NCI-H748 treated with DMSO at 0.1 percent for 48 hours (cell line): ENCODE measurements around the gene FAM20A.
"Not testable (repeated sequence)": the region's sequence is repeated elsewhere in the genome, so short reads cannot be mapped to it uniquely, and the experiment has no call there.

ENCODE experiments used
- DNase-seq: peaks from one replicate; lab custom pipeline; 2025; lab: John Stamatoyannopoulos, UW

The FAM20A gene

DNA sequence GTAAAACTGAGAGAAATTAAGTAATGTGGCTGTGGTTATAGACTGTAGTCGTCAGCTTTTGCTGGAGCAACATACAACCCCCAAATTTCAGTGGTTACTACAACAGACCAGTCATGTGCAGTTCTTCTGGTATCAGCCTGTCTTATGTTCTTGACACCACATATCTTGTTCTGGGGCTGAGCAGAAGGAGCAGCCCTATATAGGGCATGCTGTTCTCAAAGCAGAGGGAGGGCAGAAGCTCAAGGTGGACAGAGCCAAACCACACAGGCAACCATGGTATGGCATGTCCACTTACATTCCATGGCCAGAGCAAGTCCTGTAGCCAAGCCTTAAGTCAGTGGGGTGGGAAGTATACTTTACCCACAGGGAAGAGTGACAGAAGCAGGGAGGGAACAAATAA, 81.3 kb downstream of the FAM20A start:
- DNase-seq: no peak

DNA sequence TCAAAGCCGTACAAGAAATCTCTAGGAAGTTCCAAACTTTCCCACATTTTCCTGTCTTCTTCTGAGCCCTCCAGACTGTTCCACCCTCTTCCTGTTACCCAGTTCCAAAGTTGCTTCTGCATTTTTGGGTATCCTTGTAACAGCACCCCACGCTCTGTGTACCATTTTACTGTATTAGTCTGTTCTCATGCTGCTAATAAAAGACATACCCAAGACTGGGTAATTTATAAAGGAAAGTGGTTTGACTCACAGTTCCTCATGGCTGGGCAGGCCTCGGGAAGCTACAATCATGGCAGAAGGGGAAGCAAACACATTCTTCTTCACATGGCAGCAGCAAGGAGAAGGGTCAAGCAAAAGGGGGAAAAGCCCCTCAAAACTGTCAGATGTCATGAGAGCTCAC, 82.1 kb downstream of the FAM20A start:
- not testable (repeated sequence) for DNase-seq

DNA sequence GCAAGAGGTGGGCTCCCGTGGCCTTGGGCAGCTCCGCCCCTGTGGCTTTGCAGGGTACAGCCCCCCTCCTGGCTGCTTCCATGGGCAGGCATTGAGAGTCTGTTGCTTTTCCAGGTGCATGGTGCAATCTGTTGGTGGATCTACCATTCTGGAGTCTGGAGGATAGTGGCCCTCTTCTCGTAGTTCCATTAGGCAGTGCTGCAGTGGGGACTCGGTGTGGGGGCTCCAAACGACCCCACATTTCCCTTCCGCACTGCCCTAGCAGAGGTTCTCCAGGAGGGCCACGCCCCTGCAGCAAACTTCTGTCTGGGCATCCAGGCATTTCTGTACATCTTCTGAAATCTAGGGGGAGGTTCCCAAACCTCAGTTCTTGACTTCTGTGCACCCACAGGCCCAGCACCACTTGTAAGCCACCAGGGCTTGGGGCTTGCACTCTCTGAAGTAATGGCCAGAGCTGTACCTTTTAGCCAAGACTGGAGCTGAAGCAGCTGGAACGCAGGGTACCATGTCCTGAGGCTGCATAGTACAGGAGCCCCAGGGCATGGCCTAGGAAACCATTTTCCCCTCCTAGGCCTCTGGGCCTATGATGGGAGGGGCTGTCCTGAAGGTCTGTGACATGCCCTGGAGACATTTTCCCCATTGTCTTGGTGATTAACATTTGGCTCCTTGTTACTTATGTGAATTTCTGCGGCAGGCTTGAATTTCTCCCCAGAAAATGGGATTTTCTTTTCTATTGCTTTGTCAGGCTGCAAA, 82.9 kb downstream of the FAM20A start:
- no peak for DNase-seq

DNA sequence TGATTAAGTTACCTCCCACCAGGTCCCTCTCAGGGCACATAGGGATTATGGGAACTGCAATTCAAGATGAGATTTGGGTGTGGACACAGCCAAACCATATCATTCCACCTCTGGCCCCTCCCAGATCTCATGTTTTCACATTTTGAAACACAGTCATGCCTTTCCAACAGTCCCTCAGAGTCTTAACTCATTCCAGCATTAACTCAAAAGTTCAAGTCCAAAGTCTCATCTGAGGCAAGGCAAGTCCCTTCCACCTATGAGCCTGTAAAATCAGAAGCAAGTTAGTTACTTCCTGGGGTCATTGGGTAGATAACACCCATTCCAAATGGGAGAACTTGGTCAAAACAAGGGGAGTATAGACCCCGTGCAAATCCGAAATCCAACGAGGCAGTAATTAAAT, 83.6 kb downstream of the FAM20A start:
- DNase-seq: not testable (repeated sequence)

DNA sequence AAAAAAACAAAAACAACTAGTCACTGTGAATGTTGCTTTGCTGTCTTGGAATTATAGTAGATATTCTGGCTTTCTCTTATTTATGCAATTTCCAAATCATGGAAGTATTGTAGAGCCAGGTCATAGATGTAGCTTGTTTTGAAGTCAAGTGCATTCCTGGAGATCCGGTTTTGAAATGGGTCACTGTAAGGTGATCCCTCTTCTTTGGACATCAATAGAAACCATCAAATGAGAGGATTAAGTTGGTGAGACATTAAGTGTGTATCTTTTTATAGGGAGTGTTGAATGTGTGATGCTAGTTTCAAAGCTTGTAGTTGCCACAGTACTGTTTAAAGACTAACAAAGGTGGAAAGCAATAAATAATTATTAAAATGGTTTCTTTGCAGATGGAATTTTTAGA, 84.4 kb downstream of the FAM20A start:
- DNase-seq: no peak

DNA sequence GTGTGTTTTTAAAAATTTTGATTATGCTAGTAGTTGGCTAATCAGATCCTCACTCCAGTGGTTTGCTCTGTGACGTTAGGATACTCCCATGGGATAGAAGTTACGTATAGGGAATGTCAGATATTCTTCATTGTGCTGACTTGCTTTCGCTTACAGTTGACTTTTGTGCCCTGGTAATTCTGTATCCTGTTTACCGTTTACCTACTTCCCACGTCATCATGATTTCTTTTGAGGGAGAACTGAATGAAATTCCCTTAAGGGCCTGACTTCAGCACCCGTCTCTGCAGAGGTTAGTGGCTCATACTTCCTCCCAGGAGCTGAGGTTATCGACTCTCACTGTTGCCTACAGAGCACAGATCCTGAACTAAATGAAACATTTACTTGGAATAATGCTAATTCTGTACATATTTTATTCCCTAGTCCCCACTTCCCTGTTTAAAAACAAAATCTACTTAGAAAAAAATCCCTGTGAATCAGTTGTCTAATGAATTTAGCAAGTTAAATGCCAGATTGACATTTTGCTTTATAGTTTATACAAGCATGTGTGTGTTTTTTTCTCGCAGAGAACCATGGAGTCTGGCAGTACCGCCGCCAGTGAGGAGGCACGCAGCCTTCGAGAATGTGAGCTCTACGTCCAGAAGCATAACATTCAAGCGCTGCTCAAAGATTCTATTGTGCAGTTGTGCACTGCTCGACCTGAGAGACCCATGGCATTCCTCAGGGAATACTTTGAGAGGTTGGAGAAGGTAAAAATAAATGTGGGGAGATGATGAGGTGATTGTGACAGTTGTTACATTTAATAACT, 86.1 kb downstream of the FAM20A start:
- no peak for DNase-seq

DNA sequence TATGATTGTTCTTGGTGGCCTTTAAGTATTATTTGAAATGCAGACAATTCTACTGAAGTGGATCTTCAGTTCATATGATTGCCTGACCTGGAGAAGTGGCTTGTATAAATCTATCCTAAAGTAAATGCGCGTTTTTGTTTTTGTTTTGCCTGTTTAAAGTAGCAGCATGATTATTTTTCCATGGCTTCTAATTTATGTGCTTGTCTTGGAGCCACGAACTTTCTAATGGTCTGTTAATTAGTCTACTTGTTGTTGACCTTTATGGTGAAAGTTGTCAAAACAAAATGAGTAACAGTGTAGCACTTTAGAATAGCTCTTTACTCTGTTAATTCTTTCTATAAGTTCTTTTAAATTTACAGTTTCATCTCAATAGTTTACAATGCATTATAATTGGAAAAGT, 87.2 kb downstream of the FAM20A start:
- DNase-seq: no peak

DNA sequence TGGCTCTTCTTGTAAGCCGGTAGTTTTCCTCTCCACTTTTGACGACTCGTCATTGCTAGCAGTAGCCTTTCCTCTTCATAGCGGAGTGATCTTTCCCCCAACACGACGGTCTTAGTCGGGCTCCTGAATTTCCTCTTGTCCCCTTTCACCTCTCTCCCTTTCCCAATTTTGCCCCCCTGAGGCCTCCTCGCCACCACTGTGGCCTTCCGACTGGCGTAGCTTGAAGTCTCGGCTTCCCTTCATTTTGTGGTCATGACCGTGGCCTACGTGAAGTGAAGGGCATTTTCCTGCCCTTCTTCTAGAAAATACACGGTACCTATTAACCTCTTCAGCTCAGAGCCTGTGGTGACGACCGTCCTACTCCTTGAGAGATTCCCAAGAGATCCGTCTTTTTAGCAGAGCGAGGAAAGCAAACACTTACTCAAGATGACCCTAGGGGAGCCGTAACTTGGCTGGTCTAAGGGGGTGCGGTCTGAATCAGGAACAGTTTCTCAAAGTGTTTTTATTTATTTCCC, 88.2 kb downstream of the FAM20A start:
- DNase-seq: no peak

DNA sequence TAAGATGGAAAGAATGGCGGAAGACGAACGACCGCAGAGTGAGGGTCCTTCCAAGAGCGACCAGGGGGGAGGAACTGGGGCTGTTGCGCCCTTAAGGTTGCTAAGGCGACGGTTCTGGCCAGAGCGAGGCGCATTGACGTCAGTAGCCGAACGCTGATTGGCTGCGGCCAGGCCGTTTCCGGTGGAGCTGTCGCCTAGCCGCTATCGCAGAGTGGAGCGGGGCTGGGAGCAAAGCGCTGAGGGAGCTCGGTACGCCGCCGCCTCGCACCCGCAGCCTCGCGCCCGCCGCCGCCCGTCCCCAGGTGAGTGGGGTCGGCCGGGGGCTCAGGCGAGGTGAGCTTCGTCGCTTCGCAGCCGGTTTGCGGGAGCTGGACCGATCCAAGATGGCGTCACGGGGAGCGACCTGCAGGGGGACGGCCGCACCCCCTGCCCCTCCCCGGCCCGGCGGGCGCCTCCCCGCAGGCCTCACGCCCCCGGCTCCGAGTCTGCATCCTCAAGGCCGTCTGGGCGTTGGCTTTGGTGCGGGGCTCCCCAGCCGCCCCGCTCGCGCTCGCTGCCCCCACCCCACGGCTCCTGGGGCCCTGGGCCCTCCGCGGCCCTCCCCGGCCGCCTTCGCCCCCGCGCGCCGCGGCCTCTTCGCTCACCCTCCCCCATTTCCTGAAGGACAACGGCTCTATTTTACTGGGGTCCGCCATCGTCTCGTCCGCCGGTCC, 88.8 kb downstream of the FAM20A start, which contains the start of gene PRKAR1A:
Gene PRKAR1A, plus strand, starts transcription at position 184 of the 713 bp plus-strand sequence. CDS start 2,970 bp downstream, outside the sequence.
- peak; percentile 90 for DNase-seq

DNA sequence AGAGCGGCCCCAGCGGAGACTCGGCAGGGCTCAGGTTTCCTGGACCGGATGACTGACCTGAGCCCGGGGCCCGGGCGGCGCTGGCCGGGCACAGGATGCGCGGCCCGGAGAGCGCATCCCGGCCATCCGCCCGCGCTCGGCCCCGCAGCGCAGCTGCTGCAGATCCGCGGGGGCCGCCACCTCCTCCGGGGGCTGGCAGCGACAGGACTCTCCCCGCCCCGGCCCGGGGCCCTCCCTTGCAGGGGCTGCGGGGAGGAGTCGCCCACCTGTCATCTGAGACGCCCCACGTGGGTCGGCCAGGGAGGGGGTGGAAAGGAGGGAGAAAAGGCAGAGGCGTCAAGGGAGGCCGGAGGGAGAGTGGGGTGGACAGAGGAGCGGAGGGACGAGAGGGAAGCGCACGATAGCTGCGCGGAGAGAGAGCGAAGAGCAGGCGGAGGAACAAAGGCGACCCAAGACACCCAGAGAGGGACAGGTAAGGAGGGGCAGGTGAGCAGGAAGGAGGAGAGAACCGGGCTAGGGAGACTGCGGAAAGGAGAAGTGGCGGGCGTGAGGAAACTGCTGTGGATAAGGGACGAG, 89.4 kb downstream of the FAM20A start:
- DNase-seq: peak; percentile 90

DNA sequence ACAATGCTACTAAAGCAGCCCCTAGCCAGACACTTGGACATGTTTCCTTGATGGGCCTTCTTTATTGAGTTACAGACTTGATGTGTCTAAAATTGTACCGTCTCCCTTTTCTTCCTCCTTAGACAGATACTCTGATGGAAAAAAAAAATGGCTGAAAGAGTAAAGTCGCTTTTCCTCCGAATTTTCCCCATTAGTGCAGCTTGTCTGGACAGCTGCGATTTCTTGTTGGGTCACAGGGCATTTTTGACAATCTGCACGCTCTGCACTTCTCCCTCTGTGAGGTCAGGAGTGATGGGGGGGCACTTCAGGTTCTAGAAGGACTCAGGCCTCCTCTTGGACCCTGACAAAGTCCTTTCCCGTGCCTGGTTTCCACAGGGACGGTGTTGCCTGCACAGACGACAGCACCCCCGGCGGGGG, 89.9 kb downstream of the FAM20A start:
- no peak for DNase-seq

DNA sequence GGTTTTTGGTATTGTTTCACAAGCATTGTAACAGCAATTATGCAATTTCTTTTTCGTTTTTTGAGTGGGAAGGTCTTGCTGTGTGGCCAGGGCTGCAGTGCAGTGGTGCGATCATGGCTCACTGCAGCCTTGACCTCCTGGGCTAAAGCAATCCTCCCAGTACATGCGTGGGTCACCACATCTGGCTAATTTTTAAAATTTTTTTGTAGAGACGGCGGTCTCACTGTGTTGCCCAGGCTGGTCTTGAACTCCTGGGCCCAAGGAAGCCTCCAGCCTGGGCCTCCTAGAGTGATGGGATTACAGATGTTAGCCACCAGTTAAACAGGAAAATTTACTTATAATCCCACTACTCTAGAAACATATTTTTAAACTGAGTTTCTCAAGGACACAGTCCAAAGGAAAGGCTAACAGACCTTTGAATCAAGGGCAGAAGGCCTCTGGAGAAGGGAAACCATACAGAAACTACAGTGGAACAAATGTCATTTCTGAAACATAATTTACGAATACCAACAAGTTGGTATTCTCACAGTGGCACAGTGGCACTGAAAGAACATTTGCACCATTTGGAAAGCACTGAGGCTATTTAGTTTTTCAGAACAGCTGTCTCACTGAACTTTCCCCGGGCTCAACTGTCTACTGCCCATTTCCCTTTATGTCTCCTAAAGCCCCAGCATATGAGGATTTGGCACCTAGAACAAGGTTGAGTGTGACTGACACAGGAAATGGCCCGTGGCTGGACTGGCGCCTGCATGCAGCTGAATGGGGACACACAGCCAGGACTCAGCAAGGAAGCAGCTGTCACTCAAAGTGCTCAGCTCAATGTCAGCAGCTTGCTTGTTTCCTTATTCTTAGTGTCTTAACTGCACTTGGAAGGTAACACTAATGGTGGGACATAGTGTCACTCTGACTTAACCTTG, 91.8 kb downstream of the FAM20A start:
- DNase-seq: no peak

DNA sequence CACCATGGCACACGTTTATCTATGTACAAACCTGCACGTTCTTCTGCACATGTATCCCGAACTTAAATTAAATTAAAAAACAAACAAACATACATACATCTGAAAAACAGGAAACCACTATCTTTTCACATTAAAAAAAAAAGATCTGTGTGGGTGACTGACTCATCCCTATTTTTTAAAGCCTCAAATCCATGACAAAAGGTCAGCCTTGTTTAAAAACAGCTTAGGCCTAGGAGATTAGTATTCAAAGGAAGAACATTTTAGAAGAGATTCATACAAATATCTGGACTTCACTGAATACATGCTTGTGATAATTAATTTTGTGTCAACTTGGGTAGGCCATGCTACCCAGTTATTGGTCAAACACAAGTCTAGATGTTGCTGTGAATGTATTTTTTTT, 93.6 kb downstream of the FAM20A start:
- no peak for DNase-seq

DNA sequence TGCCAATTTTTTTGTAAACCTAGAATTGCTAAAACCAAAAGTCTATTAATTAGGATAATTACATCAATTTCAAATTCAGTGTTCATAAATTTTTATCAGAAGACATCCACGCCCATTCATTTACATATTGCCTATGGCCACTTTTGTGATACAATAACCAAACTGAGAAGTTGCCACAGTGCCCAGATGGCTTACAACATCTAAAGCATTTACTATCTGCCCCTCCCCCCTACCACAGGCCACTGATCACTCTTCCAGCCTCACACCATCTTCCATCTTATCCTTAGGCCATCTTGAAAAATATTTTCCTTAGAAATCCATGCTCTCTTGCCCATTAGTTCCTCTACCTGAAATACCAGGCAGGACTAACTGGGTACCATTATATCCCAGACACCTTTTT, 95.2 kb downstream of the FAM20A start:
- DNase-seq: no peak

DNA sequence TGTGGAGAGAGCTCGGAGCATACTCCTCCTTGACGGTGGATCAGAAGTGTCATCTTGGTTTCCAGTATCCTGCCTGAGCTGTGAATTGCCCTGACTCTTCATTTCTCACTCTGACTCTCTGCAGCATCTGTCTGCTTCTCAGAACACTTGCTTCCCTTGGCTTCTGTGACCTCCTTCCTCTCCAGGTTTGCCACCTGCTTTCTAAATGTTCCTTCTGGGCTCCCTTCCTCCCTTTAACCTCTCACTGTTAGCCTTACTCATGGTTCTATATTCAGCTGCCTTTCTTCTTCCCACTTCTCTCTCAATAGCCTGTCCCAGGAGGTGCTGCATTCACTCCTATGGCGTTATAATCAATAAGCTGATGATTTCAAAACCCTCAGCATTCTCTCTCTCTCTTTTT, 100.1 kb downstream of the FAM20A start:
- DNase-seq: no peak

DNA sequence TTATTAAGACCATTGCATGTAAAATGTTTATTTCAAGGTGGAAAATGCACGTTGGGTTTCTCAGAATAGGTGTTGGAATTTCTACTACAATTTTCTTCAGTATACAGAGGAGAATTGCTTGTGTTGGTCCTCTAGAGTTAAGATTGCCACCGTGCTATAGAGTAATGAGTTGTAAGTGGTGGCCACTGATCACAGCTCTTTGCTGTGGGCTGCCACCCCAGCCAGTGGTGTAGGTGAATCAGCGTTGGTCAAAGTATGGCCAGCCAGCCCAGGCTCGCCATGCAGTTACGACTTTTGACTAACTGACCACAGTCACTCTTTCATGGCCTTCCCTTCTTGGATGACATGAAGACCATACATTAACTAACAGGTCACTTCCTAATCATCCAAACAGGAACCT, 101.6 kb downstream of the FAM20A start:
- no peak for DNase-seq

DNA sequence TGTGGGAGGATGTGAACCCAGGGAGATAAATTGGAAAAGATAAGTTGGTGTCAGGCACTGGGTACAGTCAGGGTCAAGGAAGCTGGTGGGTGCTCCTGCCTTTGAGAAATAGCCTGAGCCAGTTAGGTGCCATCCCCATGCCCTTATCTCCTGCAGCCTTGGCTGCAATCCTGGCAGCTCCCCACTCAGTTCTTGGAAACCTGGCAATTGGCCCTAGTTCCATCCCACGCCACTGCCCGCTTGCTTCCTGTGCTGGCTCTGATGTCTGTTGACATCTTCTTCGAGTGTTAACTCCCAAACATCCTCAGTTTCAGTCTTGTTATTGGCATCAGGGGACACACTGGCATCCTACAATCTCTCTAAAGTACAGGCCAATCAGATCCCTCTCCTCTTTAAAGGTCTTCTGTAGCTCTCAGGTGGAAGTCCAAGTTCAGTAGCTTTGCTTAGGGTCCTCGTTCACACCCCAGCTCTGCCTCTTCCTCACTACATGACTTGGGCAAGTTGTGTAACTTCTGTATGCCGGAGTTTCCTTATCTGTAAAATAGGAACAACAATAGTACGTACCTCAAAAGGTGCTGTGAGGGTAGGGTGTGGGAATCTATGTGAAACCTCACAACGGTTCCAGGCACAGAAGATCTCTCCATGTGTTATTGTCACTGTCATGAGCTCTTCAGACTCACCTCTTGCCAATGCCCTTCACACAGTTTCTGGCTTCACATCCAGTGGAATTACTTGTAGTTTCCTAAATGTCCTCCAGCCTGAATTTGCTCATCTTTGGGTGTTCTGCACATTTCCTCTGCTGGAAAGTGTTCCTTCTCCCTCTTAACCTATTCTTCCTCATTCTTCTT, 102.5 kb downstream of the FAM20A start:
- DNase-seq: no peak

DNA sequence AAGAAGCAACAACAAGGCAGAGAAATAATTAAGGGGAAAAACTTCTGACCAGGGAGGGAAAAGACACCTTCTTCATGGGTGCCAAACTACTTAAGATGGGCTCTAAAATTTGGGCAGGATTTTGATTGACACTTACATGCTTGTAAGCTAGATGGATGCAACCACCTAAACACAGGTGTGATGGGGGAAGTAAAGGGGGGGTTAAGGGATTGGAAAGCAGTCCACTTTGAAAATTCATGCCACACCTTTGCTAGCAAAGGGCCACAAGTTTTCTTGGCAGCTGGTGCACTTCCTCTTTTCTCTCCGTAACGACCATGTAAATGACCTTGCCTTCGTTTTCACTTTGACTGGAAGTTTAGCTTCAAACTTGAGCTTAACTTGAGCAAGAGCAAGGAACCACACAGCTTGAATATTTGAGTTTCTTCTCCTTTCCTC, 103.3 kb downstream of the FAM20A start:
- no peak for DNase-seq

DNA sequence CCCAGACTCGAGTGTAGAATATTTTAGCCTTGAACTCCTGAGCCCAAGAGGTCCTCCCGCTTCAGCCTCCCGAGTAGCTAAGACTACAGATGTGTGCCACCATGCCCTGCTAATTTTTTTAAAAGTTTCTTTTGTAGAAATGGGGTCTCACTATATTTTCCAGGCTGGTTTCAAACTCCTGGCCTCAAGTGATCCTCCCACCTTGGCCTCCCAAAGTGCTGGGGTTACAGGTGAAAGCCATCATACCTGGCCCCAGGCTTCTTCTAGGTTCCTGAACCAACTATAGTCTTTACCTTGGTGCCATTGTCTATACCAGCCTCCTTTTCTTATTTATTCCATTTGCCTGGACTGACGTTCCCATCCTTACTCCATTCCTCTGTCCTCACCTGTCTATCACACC, 106.1 kb downstream of the FAM20A start:
- DNase-seq: no peak
